ENCODE measurements around the gene HIRIP3. TPM values are rescaled to one million over a fixed set of nuclear protein-coding genes. Genes with fewer than 3 reads are reported as not detected.

The HIRIP3 gene
- total RNA-seq, 2 experiments from 2014 or later: 49.3 to 56.5 TPM

- H3K4me1 Mint-ChIP-seq: peaks cover 16% of the 10 kb centered on the region
- H3K4me3 Mint-ChIP-seq: no peak overlapping the region
- peaks cover 28% of the 10 kb centered on the region for H3K36me3 Mint-ChIP-seq
- H3K27ac Mint-ChIP-seq: no peak overlapping the region
- ATAC-seq (no peak), DNase-seq (no peak)
- H3K9me3 Mint-ChIP-seq (ENCODE audit: low read depth): no peaks in the 10 kb centered on the region
- CTCF ChIA-PET: no interaction called here
- H3K27me3 Mint-ChIP-seq: no peaks in the 10 kb centered on the region
These were observed 4.4 kb downstream of the HIRIP3 start for GRCh38 chr16:29990883-29991570.

- no peak for DNase-seq
- no peak overlapping the region for H3K4me3 Mint-ChIP-seq
- no peak for ATAC-seq
- H3K27me3 Mint-ChIP-seq: no peaks in the 10 kb centered on the region
- no peak overlapping the region for H3K27ac Mint-ChIP-seq
- H3K36me3 Mint-ChIP-seq: peaks cover 35% of the 10 kb centered on the region
- peaks cover 16% of the 10 kb centered on the region for H3K4me1 Mint-ChIP-seq
- CTCF ChIA-PET: no interaction called here
- H3K9me3 Mint-ChIP-seq (ENCODE audit: low read depth): no peaks in the 10 kb centered on the region
These were observed 5.4 kb downstream of the HIRIP3 start for GRCh38 chr16:29990034-29990433.

DNA sequence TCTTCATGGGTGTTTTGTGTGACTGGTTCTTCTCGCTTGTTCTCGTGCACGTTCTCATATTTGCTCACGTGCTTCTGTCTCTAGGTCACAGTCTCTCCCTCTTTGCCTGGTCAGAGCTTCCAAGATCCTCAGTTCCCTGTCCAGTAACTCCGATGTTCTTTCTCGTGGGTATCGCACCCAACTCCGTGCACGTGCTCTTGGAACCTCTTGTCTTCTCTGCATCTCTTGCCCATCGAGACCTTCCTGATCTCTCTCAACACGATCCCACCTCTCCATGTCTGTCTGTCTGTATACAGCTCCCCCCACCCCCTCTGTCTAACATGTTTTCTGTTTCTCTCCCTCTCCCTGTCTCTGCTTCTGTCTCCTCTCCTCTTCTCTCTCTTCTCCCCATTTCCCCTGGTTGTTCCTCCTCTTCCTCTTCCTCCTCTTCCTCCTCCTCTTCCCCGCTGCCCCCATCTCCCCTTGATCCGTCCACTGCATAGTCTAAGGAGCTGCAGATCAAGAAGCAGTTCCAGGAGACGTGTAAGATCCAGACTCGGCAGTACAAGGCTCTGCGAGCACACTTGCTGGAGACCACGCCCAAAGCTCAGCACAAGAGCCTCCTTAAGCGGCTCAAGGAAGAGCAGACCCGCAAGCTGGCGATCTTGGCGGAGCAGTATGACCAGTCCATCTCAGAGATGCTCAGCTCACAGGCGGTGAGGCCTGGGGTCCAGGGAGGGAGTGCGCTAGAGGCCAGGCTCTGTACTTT, 6.1 kb downstream of the HIRIP3 start:
- Mint-ChIP-seq H3K27me3 (no peaks in the 10 kb centered on the region), H3K36me3 (peaks cover 40% of the 10 kb centered on the region), H3K27ac (no peak overlapping the region), H3K4me1 (peaks cover 8% of the 10 kb centered on the region), H3K4me3 (no peak overlapping the region), H3K9me3 (ENCODE audit: low read depth) (no peaks in the 10 kb centered on the region)
- no peak for ATAC-seq
- DNase-seq: no peak
- CTCF ChIA-PET: no interaction called here

- no peaks in the 10 kb centered on the region for H3K27me3 Mint-ChIP-seq
- H3K4me3 Mint-ChIP-seq: no peak overlapping the region
- H3K36me3 Mint-ChIP-seq: peaks cover 39% of the 10 kb centered on the region
- CTCF ChIA-PET: no interaction called here
- no peak overlapping the region for H3K27ac Mint-ChIP-seq
- H3K4me1 Mint-ChIP-seq: peaks cover under 1% of the 10 kb centered on the region
- no peaks in the 10 kb centered on the region for H3K9me3 Mint-ChIP-seq (ENCODE audit: low read depth)
- DNase-seq: no peak
- ATAC-seq: no peak
These were observed 6.9 kb downstream of the HIRIP3 start for GRCh38 chr16:29988346-29989075.

GRCh38 chr16:29987371-29988085, 7.9 kb downstream of the HIRIP3 start:
- Mint-ChIP-seq H3K9me3 (ENCODE audit: low read depth) (no peaks in the 10 kb centered on the region), H3K36me3 (peaks cover 43% of the 10 kb centered on the region), H3K27me3 (no peaks in the 10 kb centered on the region), H3K4me1 (no peaks in the 10 kb centered on the region), H3K27ac (no peak overlapping the region), H3K4me3 (no peak overlapping the region)
- DNase-seq: no peak
- no peak for ATAC-seq
- CTCF ChIA-PET: interaction anchor here (0.7 to 0.8 kb wide), 2 partner anchors 9 to 14 kb away, joined by 3 read pairs; partner anchors contain the start of gene TAOK2

DNA sequence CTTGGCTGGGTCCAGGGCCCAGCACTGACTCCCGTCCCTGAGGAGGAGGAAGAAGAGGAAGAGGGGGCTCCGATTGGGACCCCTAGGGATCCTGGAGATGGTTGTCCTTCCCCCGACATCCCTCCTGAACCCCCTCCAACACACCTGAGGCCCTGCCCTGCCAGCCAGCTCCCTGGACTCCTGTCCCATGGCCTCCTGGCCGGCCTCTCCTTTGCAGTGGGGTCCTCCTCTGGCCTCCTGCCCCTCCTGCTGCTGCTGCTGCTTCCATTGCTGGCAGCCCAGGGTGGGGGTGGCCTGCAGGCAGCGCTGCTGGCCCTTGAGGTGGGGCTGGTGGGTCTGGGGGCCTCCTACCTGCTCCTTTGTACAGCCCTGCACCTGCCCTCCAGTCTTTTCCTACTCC, 8.5 kb downstream of the HIRIP3 start:
- CTCF ChIA-PET: interaction anchor here (0.7 to 1.0 kb wide), 2 partner anchors 9 to 10 kb away, joined by 3 read pairs; no protein-coding TSS in a partner anchor
- Mint-ChIP-seq H3K36me3 (peaks cover 44% of the 10 kb centered on the region), H3K27me3 (no peaks in the 10 kb centered on the region), H3K9me3 (ENCODE audit: low read depth) (no peaks in the 10 kb centered on the region), H3K4me1 (no peaks in the 10 kb centered on the region), H3K27ac (no peak overlapping the region), H3K4me3 (no peak overlapping the region)
- no peak for DNase-seq
- ATAC-seq: no peak

DNA sequence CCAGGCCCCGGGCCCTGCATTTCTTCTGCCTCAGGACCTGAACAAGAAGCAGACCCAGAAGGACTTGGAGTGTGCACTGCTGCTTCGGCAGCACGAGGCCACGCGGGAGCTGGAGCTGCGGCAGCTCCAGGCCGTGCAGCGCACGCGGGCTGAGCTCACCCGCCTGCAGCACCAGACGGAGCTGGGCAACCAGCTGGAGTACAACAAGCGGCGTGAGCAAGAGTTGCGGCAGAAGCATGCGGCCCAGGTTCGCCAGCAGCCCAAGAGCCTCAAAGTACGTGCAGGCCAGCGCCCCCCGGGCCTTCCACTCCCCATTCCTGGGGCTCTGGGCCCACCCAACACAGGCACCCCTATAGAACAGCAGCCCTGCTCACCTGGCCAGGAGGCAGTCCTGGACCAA, 9.2 kb downstream of the HIRIP3 start:
- H3K27me3 Mint-ChIP-seq: no peaks in the 10 kb centered on the region
- no peak overlapping the region for H3K4me3 Mint-ChIP-seq
- no peaks in the 10 kb centered on the region for H3K9me3 Mint-ChIP-seq (ENCODE audit: low read depth)
- no peak for DNase-seq
- no peaks in the 10 kb centered on the region for H3K4me1 Mint-ChIP-seq
- CTCF ChIA-PET: interaction anchor here (1.0 to 1.1 kb wide), 2 partner anchors 11 to 13 kb away, joined by 3 to 4 read pairs; partner anchors contain the start of gene TAOK2
- ATAC-seq: no peak
- H3K36me3 Mint-ChIP-seq: peaks cover 46% of the 10 kb centered on the region
- no peak overlapping the region for H3K27ac Mint-ChIP-seq

DNA sequence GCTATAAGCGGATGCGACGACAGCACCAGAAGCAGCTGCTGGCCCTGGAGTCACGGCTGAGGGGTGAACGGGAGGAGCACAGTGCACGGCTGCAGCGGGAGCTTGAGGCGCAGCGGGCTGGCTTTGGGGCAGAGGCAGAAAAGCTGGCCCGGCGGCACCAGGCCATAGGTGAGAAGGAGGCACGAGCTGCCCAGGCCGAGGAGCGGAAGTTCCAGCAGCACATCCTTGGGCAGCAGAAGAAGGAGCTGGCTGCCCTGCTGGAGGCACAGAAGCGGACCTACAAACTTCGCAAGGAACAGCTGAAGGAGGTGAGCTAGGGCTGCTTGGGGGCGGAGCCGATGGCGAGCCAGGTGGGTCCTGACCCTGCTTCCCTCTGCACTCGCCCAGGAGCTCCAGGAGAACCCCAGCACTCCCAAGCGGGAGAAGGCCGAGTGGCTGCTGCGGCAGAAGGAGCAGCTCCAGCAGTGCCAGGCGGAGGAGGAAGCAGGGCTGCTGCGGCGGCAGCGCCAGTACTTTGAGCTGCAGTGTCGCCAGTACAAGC, 10.1 kb downstream of the HIRIP3 start:
- Mint-ChIP-seq H3K27me3 (no peaks in the 10 kb centered on the region), H3K27ac (no peak overlapping the region), H3K4me1 (no peaks in the 10 kb centered on the region), H3K4me3 (no peak overlapping the region), H3K36me3 (peaks cover 43% of the 10 kb centered on the region), H3K9me3 (ENCODE audit: low read depth) (no peaks in the 10 kb centered on the region)
- no peak for ATAC-seq
- CTCF ChIA-PET: interaction anchor here (1.1 kb wide), 1 partner anchor 12 kb away, joined by 4 read pairs; the partner anchor contains the start of gene TAOK2
- no peak for DNase-seq

GRCh38 chr16:29984764-29985147, 10.7 kb downstream of the HIRIP3 start:
- peaks cover 43% of the 10 kb centered on the region for H3K36me3 Mint-ChIP-seq
- no peaks in the 10 kb centered on the region for H3K27me3 Mint-ChIP-seq
- CTCF ChIA-PET: no interaction called here

DNA sequence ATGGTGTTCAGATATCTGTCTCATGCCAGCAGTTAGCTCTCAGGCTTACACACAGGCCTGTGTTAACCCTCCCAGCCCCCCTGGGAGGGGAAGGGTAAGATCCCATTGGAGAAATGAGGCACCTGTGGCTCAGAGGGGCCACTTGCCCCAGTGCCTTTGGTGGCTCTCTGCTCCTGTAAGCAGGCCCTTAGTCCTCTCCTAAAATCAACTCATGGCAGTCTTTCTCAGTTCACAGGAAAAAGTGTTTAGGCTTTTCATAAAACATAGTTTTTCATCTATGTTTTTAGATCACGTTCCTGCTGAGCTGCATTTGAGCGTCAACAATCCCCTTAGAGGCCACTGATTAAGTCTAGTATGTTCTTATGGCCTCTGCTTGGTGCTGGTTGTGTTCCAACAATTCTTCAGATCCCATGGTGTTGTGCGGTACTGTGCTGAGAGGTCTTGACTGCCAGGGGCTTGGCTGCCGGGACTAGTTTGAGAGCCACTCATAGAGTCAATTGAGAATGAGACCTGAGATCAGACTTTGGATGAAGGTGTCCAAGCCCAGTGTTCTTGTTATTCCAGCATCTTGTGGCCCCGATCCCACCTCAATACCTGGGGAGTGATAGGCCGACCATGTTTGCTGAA, 11.2 kb downstream of the HIRIP3 start:
- ATAC-seq: no peak
- Mint-ChIP-seq H3K27me3 (no peaks in the 10 kb centered on the region), H3K9me3 (ENCODE audit: low read depth) (no peaks in the 10 kb centered on the region), H3K36me3 (peaks cover 48% of the 10 kb centered on the region), H3K4me1 (no peaks in the 10 kb centered on the region), H3K27ac (no peak overlapping the region), H3K4me3 (no peak overlapping the region)
- no peak for DNase-seq
- CTCF ChIA-PET: no interaction called here

More at GRCh38 chr16:29984764-29985147, 10.7 kb downstream of the HIRIP3 start:
- DNase-seq: no peak
- Mint-ChIP-seq H3K9me3 (ENCODE audit: low read depth) (no peaks in the 10 kb centered on the region), H3K4me1 (no peaks in the 10 kb centered on the region), H3K4me3 (no peak overlapping the region), H3K27ac (no peak overlapping the region)
- ATAC-seq: no peak

DNA sequence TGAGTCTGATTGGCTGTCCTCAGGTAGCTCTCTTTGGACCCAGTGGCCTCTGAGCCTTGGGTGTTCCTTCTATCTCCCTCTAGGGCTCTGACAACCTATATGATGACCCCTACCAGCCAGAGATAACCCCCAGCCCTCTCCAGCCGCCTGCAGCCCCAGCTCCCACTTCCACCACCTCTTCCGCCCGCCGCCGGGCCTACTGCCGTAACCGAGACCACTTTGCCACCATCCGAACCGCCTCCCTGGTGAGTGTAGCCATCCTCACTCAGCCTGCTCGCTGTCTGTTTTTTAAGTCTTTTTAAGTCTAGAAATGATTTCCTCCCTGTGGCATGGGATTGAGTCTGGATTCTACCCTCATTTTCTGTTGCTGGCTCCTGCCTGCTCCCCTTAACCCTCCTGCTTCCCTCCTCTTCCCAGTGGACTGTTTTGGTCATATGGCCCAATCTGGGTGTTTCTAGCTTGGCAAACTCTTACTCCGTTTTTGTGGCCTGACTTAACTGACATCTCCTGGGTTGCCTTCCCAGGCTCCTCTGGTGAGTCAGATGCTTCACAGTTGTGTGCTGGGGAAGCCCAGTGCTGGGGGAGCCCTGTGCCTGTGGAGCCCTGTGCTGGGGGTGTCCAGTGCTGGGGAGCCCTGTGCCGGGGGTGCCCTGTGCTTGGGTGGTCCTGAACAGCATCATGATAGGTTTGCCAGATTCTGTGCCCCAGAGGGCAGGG, 11.8 kb downstream of the HIRIP3 start:
- Mint-ChIP-seq H3K27ac (no peak overlapping the region), H3K4me3 (no peak overlapping the region), H3K36me3 (peaks cover 47% of the 10 kb centered on the region), H3K4me1 (no peaks in the 10 kb centered on the region), H3K9me3 (ENCODE audit: low read depth) (no peaks in the 10 kb centered on the region), H3K27me3 (no peaks in the 10 kb centered on the region)
- DNase-seq: no peak
- CTCF ChIA-PET: no interaction called here
- no peak for ATAC-seq
